HG03139 (cell line): ENCODE results near the gene SERPINA10.
"Not testable (repeated sequence)": the region's sequence is repeated elsewhere in the genome, so short reads cannot be mapped to it uniquely, and the experiment has no call there.

Experiments used
- ATAC-seq: cut with Tn5 transposase; IDR thresholded peaks from one replicate; pipeline ENCODE4 v1.9.1; 2021; ENCODE audit not compliant: unreplicated experiment

The SERPINA10 gene

DNA sequence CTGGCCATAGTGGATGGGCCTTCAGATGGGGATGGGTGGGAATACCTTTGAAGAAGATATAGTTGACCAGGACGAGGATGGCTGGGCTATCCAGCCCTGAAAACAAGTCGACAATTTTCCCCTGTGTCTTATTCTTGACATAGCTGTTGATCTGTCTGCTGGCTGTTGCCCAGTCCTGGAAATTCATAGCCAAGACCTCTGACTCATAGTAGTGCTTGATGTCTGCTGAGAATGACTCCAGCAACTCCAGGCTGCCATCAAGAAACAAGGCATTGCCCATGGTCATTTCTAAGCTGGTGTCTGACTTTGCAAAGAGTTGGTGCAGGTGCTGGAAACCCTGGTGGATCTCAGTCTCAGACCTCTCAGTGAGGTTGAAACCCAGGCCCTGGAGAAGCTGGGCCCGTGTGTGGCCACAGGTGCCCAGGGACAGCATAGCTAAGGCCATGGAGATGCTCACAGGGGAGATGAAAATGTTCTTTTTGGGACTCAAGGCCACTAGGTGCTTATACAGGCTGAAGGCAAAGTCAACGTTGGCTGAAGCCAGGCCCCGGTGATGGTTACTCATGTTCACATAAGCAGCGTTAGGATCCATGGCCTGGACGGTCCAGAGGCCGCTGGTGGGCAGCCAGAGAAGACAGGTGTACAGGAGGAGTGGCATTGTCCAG is 21.1 kb upstream of the SERPINA10 start:
- no peak for ATAC-seq

DNA sequence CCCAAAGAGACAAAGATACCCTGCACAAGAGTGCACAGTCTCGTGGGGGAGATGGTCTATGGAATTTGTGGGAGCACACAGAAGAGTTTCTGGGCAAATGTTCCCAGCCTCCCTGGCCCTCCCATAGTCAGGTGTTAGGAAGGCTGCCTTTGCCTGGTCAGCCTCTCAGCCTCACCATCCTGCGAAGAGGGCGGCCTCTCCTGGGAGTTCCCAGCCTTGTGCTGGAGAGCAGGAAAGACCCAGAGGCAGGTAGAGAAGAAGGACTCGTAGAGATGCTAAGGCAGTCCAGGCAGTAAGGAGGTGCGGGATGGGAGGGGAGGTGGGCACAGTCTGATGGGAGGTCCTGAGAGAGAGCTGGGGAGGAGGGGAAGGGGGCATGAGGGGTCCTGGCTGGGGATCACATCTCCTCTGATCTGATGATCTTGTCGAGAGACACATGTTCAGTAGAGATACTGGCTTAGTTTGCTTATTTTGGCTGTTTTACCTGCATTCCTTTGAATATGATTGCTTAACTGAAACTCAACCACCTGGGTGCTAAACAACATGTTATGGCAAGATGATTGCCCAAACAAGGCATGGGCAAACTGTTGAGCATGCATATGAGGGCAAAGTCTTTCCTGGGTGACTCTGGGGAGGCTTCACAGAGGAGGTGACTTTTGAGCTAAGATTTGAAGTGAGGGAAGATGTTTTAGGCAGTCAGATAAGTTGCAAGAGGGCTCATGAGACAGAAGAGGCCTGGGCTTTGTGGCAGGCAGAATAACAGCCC is 19.6 kb upstream of the SERPINA10 start:
- no peak for ATAC-seq

DNA sequence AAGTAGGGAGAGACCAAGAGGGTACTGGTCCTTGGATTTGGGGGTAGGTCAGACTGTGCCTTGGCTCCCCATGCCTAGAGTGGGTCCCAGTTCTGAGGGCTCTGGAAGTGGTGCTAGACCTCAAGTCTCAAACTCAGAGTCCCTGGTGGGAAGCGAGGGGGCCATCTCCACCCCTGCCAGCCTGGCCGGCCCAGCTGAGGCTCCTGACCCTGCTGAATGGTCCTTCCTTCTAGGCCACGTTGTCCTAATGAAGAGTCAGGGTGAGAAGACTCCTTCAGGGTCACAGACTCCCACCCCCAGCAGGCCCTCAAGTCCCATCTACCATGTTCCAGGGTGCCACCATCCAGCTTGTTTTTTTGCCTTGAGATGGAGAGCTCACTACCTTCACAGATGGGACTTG is 17.2 kb upstream of the SERPINA10 start:
- no peak for ATAC-seq

DNA sequence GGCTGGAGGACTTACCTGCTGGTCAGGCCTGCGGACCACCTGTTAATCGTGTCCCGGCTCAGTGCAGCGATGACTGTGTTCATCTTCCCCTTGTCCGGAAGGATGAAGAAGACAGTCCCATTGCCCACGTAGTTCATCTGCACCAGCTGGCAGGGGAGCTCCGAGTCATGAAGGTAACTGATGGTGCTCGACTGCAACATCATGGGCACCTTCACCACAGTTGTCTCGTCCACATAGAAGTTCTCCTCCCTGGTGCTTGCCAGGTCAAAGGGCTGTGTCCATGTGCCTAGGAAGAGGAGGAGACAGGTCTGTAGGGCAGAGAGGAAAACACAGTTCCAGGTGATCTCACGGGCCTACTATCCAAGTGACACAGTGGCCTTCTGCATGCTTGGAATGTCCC is 16.7 kb upstream of the SERPINA10 start:
- no peak for ATAC-seq

DNA sequence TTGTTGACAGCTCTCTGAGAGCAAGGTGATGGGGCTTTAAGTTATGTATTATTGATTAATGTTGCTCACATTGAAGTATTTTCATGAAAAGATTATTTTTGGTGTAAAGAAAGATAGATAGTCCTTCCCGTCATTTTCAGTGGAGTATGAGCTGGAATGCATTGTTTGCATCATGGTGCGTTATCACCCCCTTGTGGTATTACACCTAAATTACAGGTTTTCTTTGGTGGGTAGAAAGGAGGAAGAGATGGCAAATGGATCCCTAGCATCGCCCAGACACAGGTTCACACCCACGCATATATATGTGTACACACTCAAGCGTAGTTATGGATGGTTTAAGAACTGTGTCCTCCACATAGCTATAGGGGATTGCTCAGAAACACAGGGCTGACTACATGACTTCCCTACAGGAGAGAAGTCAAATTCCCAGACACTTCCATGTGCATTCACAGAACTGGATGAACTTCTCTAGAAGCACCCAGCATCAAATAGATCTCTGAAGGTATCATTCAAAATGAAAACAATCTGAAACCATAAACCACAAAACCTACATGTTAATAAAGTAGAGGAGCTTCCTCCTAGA is 14.4 kb upstream of the SERPINA10 start:
- ATAC-seq = no peak

DNA sequence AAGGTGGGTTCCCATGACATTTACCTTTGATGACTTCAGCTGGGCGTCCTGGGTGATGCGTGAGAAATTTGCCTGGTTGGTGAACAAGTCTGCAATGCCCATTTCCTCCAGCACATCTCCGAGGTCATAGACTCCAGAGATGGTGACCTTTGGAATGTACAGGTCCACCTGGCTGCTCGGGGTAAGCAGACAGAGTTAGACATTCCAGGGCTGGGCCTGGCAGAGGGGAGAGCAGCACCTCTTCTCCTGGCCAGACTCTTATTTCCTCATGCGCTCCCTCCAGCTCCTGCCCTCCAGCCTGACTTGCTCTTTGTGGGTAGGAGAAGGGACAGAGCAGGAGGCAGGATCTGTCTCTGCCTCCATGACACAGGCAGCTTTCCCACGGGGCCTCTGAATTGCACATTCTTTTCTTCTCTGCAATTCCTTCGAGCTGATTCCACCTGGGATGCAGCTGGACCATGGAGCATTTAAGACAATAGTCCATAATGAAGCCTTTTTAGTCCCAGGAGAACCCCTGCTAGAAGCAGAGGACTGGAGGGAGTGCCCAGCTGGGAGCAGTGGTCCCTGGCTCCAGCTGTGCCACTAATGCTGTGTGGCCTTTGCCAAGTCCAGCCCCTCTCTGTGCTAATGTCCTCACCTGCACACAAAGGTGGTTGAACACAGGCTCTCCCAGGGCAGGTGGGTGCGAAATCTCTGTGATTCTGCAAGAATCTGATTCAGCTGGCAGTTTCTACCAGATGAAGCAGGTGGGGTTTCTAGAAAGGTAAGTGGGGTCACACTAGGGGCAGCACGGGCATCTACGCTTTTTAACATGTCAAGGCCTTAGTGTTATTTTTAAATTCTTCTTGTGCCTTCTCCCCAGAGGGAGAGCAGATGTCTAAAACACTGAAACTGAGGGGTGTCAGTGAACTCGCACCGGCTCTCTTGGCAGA is 13.2 kb upstream of the SERPINA10 start:
- no peak for ATAC-seq

DNA sequence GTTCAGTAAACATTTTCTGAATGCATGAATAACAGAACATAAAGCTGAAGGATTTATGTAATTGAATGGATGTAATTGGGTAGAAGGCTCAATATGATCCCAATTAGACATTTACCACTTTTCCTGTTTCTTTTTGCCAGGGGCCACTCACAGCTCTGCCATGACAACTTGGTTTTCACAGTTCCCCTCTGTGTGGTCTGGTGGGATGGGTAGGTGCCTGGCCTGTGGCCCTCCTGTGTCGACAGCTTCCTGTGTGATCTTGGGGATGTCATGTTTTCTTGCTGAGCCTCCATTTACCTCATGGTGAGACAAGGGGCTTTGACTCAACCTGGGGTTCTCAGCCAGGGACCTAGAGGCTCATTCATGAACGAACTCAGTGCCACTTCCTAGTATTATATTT is 12.6 kb upstream of the SERPINA10 start:
- no peak for ATAC-seq

DNA sequence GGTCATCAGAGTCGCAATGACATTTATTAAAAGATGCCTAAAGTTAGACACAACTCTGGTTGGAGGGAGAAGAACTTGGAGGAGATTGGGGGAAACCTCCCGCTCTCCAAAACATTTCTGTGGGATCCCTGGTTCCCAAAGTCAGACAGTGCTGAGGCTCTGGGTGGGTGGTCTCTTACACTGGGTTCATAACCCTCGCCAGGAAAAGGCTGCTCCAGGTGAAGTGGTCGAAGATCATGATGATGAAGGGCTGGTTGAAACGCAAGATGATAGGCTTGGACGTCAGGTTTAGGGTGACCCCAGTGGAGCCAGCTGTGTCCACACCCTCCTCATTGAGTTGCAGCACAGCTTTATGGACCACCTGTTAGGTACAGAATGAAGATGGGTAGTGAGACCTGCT is 11.2 kb upstream of the SERPINA10 start:
- ATAC-seq = no peak

DNA sequence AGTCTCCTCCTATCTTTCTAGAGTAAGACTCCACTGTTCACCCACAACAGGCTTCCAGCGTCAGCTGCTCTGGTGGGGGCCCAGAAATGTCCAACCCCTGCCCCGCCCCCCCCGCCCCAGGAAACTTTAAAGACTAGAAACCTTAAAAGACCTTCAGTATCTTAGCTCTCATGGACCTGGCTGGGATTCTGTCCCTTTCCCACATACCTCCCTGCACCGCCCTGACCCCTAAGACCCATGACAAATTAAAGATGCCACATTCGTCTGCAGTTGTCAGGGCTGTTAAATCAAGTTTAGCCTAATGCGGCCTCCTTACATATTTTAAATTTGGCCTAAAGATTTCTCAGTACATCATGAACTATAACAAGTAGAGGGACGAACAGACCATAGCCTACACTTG is 10.0 kb upstream of the SERPINA10 start:
- ATAC-seq = no peak

DNA sequence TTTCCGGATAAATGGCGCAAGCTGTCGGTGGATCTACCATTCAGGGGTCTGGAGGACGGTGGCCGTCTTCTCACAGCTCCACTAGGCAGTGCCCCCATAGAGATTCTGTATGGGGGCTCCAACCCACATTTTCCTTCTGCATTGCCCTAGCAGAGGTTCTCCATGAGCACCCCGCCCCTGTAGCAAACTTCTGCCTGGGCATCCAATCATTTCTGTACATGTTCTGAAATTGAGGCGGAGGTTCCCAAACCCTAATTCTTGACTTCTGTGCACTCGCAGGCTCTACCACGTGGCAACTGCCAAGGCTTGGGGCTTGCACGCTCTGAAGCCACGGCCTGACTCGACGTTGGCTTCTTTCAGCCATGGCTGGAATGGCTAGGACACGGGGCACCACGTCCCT is 5.1 kb upstream of the SERPINA10 start:
- no peak for ATAC-seq

DNA sequence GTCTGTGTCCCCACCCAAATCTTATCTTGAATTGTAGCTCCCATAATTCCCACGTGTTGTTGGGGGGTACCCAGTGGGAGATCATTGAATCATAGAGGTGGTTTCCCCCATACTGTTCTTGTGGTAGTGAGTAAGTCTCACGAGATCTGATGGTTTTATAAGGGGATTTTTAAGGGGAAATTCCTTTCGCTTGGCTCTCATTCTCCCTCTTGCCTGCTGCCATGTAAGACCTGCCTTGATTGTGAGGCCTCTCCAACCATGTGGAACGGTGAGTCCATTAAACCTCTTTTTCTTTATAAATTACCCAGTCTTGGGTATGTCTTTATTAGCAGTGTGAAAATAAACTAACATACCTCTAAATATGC is 3.1 kb upstream of the SERPINA10 start:
- ATAC-seq = not testable (repeated sequence)

DNA sequence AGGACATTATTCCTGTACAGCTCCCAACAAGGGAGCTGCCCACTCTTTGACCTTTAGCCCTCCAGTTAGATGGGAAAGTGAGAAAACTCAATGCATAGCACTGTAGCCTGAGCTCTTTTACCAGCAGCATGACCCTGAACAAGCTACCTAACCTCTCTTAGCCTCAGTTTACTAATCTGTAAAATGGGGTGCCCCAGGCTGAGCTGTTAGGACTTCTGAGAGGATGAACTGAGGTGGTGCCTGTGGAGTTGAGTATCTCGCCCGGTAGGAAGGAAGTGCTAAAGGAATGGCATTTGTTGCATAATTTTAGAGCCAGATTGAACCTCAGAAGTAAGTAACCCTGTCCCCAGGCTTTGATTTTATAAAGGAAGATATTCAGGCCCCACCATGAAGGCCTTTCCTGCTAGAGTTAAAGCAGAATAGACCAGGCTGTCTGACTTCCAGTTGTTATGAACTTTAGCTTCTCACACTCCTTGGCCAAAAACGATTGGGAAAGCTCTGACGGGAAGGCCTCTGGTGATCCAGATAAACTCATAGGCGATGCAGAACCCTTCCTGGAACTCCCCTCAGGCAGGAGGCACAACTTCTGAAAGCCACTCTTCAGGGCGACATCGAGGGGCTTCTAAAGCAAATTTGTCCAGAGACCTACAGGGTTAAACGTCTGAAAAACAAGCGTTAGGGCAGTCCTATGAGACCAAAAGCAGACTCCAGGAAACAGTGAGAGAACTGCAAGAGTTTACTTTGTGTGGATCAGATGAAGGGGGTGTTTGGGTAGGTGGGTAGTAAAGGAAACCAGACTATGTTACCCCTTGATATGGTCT is 2.5 kb upstream of the SERPINA10 start:
- ATAC-seq = no peak

DNA sequence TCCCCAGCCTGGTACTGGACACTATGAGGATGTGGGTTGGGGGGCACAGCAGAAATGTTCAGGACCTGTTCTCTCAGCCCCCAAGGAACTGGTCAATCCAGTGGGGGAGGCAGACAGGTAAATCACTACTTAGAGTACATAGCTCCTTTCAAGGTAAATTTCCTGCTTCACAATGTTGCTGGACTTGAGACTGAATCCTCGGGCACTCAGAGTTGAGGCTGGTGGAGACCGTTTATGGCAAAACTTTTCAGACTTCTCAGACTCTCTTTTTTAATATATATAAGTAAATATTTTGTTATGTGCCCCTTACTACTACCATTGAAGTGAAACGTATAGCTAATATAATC is 483 bp upstream of the SERPINA10 start:
- ATAC-seq = no peak

DNA sequence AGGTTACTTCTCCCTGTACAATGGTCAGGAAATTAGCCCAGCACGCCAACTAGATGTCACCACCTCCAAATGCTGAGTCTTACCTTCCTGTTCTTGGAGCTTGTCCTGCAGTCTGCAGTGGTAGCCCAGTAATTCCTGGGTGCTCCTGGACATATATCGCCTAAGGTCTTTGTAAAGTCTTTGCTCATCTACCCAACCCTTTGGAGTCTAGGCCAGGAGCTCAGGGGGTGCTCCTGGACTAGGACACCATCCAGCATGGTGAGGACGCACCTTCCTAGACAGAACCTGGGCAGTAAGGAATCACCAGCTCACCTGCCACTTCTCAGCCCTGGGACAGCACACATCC is 569 bp downstream of the SERPINA10 start:
- no peak for ATAC-seq

DNA sequence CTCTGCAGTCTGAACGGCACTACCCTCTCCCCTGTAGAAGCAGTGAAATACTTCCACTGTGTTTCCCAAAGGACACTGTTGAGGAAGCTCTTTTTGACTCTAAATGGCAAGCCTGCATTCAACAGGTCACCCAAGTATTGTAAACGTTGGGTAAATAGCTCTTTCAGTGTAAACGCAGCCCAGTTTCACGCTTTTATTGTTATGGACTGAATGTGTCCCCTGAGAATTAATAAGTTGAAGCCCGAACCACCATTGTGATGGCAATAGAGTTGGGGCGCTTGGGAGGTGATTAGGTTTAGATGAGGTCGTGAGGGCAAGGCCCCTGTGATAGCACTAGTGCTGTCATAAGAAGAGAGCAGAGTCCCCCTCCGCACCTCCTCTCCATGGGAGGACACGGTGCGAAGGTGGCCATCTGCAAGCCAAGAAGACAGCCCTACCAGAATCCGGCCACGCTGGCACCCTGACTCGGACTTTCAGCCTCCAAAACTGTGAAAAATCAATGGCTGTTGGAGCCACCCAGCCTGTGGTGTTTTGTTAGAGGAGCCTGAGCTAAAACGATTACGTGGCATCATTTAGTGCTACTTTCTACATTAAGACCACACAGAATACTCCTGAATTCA is 1.1 kb downstream of the SERPINA10 start:
- ATAC-seq = no peak

DNA sequence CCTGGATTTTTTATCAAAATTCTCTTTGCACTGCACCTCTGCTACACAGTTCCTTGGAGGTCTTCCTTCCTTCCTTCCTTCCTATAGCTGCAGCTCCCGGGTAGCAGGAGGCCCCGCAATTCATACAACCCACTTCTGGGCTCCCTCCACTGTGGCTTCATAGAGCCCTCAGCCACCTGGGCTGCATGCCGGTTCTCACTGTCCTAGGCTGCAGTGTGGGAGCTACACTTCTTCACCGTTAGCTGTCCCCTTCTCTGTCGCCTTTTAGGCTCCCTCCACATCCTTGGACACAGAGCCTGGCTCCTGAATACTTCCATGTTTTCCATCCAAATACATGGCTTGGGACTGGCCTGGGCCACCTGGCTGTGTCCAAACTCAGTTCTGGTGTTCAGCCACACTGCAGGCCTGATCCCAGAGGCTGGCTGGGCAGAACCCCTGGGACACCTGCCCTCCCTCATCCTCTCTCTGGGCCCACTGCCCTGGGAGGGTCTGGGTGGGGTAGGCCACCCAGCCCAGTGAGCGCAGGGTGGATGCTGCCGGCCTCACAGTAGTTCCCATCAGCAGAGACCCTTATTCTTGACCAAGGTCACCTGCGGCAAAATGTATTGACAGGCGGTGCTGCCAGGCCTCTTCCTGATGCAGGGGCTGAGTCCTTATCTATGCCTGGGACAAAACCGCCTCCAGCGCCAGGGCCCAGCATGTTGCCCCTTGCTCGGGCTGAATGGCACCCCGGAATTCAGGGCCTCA is 1.7 kb downstream of the SERPINA10 start:
- no peak for ATAC-seq

DNA sequence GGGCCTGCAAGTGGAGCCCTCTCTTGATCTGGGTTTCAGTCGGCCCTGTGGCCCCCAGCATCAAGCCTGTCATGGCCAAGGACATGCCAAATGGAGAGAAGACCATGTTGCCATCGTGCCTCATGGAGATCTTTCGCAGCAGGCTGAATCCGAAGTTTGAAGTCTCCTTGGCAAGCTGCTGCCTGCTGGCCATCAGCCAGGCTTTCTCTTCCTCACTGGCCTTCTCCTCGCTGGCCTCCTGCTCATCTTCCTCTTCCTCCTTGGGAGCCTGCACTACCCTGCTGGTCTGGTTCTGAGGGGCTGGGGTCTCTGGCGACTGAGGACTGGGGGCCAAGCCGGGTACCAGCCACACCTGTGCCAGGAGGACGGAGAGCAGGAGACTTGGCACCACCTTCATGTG is 2.9 kb downstream of the SERPINA10 start:
- ATAC-seq = no peak

DNA sequence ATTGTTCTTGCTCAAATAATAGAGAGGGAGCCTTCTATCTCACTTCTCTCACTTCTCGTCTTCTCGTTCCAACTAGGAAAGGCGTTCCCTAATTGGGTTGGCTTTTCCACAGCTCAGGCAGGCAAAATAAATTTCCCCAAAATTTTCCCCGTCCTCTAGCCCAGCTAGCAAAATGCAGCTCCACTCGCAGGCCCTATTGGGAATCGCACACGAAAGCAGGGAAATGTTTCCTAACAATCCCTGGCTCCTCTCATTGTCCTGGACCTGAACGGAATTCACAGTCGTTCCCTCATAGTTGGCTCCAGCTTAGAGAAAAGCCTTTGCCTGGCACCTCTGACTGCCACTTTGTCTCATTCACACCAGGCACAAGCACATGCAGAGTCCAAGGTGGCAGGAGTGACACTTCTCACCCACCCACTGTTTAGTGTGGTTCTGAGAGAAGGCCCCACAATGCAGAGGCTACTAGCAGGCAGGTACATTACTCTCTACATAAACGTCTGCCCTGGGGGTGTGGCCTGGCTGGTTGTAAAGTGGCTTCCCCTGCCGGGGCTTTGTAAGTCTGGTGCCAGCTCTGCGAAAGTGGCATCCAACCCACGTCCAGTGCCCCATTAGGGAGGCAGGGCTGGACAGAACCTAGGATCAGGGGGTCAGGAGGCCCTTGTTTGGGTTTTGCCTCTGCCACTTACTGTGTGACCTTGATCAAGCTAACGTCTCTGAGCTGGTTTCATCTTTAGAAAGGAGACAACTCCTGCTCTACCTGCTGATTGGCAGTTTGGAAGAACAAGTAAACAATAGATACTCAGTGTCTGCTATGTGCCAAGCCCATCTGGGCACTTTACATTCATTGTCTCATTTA is 4.2 kb downstream of the SERPINA10 start:
- ATAC-seq = no peak

DNA sequence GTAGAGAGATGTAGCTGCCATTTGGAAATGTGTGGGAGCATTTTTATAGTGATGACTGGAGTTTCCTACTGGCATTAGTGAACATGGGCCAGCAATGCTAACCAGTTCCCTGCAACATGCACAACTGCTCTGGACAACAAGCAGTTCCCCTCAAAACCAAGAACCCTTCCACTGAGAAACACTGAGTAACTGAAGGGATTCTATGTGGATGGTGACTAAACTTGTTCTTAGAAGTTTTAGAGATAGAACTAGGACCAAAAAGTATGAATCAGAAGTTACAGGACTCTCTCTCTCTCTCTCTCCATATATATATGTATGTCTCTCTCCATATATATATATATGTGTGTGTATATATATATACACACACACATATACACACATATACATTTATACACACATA is 7.9 kb downstream of the SERPINA10 start:
- ATAC-seq = no peak
